ENCODE data around the gene LYG2.
"Not testable (repeated sequence)": the region's sequence is repeated elsewhere in the genome, so short reads cannot be mapped to it uniquely, and the experiment has no call there.

LYG2 gene, protein sequence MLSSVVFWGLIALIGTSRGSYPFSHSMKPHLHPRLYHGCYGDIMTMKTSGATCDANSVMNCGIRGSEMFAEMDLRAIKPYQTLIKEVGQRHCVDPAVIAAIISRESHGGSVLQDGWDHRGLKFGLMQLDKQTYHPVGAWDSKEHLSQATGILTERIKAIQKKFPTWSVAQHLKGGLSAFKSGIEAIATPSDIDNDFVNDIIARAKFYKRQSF

DNA sequence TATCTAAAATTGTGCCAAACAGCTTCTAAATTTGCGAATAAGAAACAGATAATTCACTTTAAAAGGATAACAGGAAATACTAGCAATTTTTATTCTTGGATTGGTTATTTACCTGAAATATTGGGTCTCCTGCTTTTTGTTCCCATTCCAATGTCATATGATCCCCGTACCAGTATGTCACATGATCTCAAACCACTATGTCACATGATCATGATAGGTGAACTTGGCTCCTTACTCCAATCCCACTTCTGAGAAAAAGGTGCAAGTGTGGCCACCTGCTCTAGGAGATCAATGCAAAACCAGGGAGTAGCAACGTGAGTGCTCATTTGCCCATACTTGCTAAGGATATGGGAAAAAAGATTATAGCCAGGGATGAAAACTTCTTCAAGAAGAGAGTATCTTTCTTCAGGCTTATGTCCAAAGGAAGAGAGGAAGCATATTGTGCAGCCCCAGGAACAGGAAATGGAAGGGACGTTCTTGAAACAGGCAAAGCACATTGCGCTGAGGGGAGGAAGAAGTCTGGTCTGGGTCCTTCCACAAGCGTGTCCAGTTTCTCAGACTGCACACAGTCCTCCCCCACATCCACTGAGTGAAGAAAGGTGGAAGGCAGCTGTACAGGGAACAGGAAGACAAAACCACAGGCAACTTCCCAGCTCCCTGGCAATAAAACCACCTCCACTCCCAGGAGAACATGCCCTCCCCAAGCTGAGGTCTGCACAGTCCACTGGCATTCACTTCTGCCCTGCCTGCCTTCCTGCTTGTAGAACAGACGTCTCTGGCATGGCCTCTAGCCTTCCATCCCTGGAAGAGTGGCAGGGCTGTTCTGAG is at the start of gene LYG2:
Gene LYG2, minus strand, starts transcription at position 176 of the 828 bp plus-strand sequence. CDS start 1,406 bp downstream, outside the sequence.
- DNase-seq (ENCODE audit: low spot score), result no peak

DNA sequence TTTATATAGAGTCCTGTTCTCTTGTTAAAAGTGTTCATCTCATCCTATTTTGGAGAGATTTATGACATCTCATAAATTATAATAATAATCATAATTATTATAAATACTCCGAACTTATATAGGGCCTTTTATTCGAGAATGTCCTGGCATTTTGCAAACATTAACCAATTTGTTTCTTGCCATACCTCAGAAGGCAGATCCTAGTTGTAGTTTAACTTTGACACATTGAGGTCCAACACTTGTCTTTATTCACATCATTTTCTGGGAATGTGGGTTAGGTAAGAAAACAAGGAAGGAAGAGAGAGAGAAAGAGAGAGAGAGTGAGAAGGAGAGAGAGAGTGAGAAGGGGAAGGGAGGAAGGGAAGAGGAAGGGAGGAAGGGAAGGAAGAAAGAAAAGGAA is 45.6 kb upstream of the LYG2 start, which contains the start of gene LYG1:
Gene LYG1, minus strand, starts transcription at position 101 of the 400 bp plus-strand sequence. CDS start 5,527 bp downstream, outside the sequence.
- DNase-seq (ENCODE audit: low spot score), result not testable (repeated sequence)

DNA sequence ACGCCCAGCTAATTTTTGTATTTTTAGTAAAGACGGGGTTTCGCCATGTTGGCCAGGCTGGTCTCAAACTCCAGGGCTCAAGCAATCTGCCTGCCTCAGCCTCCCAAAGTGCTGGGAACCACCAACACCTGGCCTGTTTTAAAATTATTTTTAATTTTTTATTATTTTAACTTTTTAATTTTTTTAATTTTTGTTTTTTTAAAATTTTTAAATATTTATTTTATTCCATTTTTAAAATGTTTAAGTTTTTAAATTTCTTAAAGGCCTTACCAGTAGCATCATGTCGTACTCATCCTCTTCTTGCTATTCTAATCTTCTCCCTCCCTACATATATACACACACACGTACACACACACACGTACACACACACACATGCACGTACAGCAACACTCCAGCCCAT is 44.1 kb upstream of the LYG2 start:
- no peak for DNase-seq (ENCODE audit: low spot score)

DNA sequence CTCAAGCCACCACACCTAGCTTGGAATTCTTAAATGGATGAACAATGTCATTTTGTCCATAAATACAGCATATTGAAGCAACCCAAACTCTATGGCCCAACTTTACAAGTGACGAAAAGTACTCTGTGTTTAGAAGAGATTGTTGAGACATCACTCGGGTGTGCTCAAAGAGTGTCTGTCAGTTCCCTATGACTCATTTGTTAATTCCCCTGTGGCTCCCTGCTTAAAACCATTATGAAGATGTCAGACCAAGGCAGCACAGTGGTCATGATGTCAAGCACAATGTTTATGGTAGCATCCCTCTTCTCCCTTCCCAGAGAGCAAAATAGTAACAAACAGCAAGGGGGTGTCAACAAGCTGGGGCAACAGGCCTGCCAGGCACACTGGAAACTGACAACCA is 42.5 kb upstream of the LYG2 start:
- DNase-seq (ENCODE audit: low spot score), result no peak

DNA sequence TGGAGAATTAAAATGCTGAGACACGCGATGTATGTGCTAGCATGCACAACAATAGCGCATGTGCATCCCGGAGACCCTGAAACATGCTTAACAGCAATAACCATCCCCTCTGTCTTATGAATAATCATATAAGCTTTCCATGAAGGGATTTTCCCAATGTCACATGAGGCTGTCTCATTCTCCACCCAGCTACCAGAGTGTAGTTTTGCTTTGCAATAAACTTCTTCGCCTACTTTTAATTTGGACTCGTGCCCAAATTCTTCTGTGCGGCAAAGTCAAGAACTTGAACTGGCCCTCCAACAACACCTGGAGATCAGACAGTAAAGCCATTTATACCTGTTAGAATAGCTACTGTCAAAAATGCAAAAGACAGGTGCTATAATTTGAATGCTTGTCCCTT is 30.1 kb upstream of the LYG2 start:
- no peak for DNase-seq (ENCODE audit: low spot score)

DNA sequence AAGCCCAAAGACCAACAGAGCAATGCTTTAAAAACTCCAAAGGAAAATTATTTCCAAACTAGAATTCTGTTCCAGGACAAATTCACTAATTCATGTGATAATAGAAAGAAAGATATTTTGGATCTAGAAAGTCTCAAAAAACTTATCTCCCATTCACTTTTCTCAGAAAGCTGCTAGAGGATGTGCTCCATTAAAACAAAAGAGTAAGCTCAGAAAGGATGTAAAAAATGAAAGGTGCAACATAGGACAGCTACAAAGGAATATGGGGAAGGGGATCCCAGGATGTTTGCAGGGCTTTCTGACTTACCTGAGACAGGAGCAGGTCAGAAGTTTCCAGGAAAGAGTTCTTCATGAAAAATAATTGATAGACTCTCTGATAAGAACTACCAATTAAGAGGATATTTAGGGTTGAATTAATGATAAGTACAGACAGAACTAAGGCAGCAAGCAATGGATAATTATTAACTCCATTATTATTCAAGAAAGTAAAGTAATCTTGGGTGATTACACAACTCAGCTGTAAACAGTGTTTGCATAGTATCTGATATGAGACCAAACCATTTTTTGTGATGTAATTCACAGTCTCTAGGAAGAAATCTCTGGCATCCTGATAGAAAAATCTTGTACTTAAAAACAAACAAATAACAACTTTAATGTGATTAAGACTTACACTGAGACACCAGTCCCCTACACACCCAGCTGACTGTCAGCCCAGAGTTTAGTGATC is 24.7 kb upstream of the LYG2 start:
- DNase-seq (ENCODE audit: low spot score), result no peak

DNA sequence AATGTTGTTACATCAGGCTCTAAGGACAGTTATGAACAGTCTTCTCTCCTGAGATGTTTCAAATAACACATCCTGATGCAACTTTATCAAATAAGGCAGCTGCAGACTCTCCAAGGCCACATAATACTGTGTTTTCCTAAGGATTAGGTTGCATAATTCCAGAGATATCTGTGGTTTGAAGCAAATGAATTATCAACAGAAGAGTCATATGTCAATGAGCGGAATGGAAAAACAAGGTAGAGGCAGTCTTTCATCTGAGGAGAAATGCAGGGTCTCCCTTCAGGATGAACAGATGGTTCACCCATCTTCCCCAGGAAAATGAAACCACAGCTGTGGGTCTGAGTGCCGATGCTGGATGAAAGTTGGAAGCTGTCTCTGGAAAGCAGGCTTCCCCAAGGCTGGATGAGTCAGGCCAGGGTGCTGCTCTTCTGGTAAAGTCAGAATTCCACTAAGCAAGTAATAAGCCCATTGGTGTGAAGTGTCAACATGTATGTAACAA is 23.4 kb upstream of the LYG2 start:
- DNase-seq (ENCODE audit: low spot score), result no peak

DNA sequence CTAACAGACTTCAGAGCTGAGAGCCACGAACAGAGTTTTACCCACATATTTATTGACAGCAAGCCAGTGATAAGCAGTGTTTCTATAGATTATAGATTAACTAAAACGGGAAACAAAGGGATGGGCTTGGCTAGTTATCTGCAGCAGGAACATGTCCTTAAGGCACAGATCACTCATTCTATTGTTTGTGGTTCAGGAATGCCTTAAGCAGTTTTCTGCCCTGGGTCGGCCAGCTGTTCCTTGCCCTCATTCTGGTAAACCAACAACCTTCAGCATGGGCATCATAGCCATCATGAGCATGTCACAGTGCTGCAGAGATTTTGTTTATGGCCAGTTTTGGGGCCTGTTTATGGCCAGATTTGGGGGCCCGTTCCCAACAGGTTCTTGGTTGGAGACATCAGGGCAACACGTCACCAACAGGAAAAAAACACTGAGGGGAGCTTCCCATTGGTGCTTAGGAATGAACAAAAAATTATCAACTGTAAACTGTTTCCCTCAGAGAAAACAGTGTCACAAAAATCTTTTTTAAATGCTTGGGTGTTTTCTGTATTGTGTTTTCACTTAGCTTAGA is 22.8 kb upstream of the LYG2 start:
- DNase-seq (ENCODE audit: low spot score), result not testable (repeated sequence)

DNA sequence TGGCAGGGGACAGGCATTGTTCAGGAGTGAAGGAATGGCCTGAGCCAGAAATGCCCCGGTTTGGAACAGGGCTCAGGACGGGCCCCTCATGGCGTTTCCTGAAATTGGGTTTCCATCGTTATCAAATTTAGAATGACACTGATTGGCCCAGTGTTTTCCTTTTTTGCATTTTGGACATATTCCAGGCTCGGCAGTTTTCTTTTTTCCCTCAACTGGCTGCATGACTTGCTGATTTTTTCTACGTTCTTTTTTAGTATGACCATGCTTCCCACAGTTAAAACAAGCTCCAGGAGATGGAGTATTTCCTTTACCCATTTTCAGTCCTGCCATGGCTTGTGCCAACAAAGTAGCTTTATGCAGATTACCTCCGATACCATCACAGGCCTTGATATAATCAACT is 20.4 kb upstream of the LYG2 start:
- no peak for DNase-seq (ENCODE audit: low spot score)

DNA sequence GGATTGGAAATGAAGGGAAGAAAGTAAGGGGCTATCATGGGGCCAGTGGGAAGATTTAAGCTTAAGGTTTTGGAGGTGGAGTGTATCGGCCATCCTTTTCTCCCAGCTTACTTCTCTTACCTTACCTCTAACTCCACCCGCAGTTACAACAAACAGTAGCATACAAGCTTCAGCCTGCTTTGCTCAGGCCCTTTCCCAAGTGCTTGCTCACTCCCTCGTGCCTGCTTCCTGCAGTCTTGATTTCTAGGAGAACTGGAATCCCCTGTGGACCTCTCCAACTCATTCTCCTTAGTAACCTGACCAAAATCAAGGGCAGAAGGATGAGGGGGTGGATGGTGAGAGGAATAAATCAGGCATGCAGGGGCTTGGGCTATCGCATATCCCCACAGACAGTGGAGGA is 5.8 kb upstream of the LYG2 start:
- DNase-seq (ENCODE audit: low spot score), result no peak

DNA sequence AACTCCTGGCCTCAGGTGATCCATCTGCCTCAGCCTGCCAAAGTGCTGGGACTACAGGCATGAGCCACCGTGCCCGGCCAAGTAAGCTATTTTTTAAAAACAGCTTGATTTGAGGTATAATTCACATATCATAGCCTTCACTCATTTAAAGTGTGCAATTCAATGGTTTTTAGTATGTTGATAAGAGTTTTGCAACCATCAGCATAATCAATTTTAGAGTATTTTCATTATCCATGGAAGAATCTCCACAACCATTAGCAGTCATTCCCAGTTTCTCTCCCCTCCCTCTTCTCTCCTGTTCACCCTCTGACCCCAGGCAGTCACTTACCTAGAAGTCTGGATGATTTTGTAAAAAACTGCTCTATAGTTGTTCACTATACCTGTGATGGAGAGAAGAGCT is 4.7 kb upstream of the LYG2 start:
- DNase-seq (ENCODE audit: low spot score), result no peak

DNA sequence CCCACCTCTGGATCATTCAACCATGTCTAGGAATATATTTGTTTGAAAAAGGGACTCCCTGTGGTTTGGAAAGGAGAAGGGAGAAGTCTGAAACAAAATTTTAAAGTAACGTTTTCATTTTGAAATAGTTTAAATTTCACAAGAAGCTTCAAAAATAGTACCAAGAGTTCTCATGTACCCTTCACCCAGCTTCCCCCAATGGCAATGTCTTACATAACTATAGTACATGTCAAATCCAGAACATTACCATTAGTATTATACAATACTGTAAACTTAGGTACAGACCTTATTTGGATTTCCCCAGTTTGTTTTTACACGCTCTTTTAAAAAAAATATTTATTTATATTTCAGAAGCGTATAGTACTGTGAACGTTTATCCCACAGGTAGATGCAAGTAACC is 4.0 kb upstream of the LYG2 start:
- no peak for DNase-seq (ENCODE audit: low spot score)

DNA sequence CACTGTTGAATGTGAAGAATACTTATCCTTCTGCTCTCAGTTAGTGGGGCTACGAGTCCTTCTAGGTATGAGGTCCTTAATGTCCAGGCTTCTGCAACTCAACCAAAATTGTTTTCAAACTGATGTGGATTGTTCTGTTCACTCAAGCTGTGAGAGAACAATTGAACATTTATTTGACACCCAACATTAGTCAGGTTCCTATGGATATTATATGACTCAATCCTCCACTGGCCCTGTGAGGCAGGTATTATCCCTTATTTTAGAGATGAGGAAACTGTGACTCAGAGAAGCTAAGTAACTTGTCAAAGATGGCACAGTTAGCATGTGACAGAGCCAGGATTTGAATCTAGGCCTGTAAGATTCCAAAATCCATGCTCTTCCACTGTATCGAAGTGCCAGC is 1.2 kb upstream of the LYG2 start:
- DNase-seq (ENCODE audit: low spot score), result no peak

DNA sequence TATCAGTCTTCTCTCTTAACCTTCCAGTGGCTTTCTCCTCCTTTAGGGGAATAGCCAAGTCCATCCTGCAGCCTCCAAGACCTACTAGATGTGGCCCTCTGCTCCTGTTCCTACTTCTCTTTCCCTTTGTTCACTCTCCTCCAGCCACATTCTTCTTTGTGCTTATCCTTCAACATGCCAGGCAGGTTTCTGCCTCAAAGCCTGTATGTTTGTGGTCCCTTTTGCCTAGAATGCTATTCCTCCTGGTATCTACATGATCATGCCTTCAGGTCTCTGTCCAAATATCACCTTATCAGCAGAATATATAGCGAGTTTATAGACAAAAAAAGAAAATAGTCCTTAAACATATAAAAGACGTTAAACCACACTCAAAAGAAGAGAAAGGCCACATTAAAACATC is 5.5 kb downstream of the LYG2 start:
- DNase-seq (ENCODE audit: low spot score), result no peak

DNA sequence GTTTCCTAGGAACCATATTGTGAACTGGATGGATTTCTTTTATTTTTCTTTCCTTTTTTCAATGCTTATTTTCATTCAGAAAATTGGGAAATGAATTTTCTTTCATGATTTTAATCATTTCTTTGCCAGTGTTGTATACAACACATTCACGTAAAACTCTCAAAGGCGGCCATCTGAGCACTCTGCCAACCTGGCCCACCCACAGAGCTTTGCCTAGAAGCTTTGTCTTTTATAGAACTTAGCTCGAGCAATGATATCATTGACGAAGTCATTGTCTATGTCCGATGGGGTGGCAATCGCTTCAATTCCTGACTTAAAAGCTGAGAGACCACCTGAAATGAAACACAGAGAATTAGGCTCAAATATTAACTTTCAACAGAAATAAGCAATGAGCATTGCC is 13.3 kb downstream of the LYG2 start:
- DNase-seq (ENCODE audit: low spot score), result no peak

DNA sequence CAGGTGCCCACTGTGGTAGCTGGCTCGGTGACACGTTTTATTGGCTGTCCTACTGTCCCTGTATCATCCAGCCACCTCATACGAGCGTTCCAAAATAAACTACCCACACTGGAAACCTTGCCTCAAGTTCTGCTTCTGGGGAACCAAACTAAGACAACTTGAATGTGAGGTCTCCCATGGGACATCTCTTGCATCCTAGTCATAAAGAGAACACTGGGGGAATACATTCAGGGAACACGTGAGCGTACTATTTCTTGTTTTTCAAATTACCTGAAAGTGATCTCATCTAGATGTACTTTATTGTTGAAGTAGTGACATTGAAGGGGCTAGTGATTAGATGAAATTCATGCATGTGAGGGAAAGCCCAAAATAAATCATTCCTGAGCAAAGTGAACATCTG is 15.0 kb downstream of the LYG2 start:
- DNase-seq (ENCODE audit: low spot score), result no peak

DNA sequence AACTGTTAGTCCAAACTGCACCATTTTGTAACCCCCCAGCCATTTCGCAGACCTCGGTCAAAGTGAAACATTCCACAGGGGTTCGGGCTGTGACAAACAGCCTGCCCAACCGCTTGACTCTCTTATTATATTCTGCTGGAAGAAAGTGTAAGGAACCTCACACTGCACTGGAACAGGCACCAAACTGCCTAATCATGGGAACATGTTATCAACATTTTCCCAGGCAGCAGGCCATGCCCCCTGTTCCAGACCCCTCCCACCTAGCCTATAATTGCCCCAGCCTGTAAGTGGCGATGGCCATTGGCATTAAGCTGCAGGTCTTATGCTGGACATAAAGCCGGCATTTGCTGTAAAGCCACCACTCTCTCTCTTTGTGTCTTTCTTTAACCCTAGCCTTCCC is 16.9 kb downstream of the LYG2 start:
- no peak for DNase-seq (ENCODE audit: low spot score)

DNA sequence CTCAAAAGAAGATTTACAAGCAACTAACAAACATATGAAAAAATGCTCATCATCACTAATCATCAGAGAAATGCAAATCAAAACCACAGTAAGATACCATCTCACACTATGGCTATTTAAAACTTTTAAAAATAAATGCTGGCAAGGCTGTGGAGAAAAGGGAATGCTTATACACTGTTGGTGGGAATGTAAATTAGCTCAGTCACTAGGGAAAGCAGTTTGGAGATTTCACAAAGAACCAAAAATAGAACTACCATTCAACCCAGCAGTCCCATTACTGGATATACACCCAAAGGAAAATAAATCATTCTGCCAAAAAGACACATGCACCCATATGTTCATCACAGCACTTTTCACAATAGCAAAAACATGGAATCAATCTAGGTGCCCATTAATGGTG is 22.3 kb downstream of the LYG2 start:
- not testable (repeated sequence) for DNase-seq (ENCODE audit: low spot score)

DNA sequence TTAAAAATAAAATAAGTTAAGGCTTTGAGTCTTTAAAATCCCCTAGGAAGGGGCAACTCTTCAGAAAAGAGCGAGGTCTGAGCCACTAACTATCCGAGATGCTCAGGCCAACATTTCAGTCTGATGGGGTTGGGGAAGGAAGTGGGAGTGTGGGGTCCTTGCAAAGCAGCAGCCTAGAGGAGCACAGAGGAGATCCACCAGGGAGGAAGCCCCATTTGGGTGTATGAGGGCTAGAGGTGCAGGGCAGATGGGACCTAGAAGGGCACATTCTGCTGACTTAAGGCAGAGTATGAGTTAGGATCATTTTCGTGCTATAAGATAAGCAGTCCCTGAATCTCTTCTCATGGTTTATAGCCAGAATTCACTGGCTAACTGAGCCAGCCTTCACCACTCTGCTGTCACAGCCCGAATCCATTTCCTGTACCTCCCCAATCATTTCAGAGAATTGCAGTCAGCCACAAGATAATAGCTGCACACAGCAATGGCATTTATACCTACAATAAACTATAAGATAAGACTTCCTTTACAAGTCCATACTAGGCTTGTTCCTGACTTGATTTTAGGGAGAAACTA is 37.5 kb downstream of the LYG2 start:
- DNase-seq (ENCODE audit: low spot score), result no peak

DNA sequence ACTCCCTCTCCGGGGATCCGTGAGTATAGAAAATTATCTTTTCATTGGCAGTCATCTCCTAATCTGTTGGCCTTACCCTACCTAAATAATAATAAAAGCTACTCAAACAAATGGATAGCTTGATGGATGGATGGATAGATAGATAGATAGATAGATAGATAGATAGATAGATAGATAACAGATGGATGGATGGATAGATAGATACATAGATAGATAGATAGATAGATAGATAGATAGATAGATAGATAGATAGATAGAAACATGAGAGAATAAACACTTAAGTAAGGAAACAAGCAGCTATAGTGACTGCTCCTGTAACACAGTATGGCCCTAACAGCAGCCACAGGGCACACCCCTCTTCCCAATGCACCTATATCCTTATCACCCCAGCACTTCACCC is 39.4 kb downstream of the LYG2 start:
- no peak for DNase-seq (ENCODE audit: low spot score)

DNA sequence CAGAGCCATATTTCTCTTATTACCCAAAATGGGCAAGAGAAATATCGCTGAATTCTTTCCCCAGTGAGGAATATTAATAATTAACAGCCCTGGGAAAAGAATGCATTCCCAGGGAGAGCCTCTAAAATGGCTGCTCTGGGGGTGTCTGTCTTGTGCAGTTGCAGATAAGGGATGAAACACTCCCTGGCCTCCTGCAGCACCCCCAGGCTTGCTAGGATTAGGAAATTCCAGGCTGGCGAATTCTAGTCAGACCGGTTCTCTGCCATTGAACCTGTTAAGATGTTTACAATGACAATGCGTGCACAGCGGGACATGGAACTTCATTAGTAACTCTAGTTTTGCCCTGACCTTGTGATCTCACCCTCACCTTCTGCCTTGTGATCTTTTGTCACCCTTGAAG is 50.0 kb downstream of the LYG2 start:
- DNase-seq (ENCODE audit: low spot score), result no peak
